HepG2 (cell line): ENCODE results near the gene OBI1. TPM values are rescaled to one million over a fixed set of nuclear protein-coding genes. Genes with fewer than 3 reads are reported as not detected.
A peak's percentile ranks its signal among the peaks of the same experiment; 100 is the strongest.

Experiments
- ATAC-seq: fragments of 200-7000 bp; cut with Tn5 transposase; 3 replicates; pipeline ENCODE4 v1.9.1; 2020; ENCODE audit warnings: mild to moderate bottlenecking, moderate library complexity
- BruUV-seq: library from RNA; stranded (reverse); fragments of 400-500 nt; replicated peaks from 2 replicates; lab custom pipeline; 2021; lab: Mats Ljungman, UMichigan
- CTCF ChIA-PET: fragments of 300-600 bp; formaldehyde crosslinking; extraction: SDS; loops from one replicate; lab custom pipeline; 2021; ENCODE audit warnings: low total read pairs, inconsistent platforms, low intra/inter-chr PET ratio; lab: Yijun Ruan, JAX
- POLR2A ChIA-PET: fragments of 350-600 bp; sonication (Branson Sonifier 250); formaldehyde crosslinking; loops from one replicate; lab custom pipeline; 2020; ENCODE audit warnings: antibody characterized with exemption, inconsistent platforms; lab: Yijun Ruan, JAX
- DNase-seq: peaks from one replicate; pipeline ENCODE4 v3.0.0-alpha.2; 2015; ENCODE audit warnings: low spot score
- FAIRE-seq: peaks from 3 replicates; lab custom pipeline; 2011; peaks lifted over from hg19 to GRCh38; lab: Jason Lieb, UNC
- H2AFZ ChIP-seq: one replicate; pipeline ENCODE4 v1.6.1; 2011; ENCODE audit warnings: low read length, inconsistent platforms
- H3K27ac ChIP-seq: fragments of 300-600 bp; 3 replicates; pipeline ENCODE4 v1.8.0; 2011; ENCODE audit warnings: mixed run types, mild to moderate bottlenecking, mixed read lengths, low read length, inconsistent platforms; ENCODE audit not compliant: insufficient read depth; ENCODE audit errors: extremely low read length
- H3K27me3 ChIP-seq, 2 experiments: fragments of 200-600 bp in 1 of 2; 2 replicates in 1 of 2; 3 replicates in 1 of 2; pipeline versions ENCODE4 v1.6.0 to v1.8.0; 2011; ENCODE audit warnings: low read length in 2 of 2, mild to moderate bottlenecking in 2 of 2, moderate library complexity in 2 of 2, inconsistent platforms in 1 of 2; ENCODE audit not compliant: insufficient read depth in 2 of 2, control insufficient read depth in 1 of 2
- H3K36me3 ChIP-seq, 2 experiments: fragments of 200-600 bp in 1 of 2; replicated peaks in 1 of 2; 2 replicates in 1 of 2; 3 replicates in 1 of 2; pipeline versions ENCODE4 v1.5.1 to v1.8.0; 2011; ENCODE audit warnings: low read length in 2 of 2, inconsistent platforms in 1 of 2; ENCODE audit not compliant: insufficient read depth in 2 of 2, control insufficient read depth in 1 of 2
- H3K4me1 ChIP-seq: 2 replicates; pipeline ENCODE4 v1.5.1; 2012; ENCODE audit warnings: low read length, inconsistent platforms; ENCODE audit not compliant: insufficient read depth
- H3K4me2 ChIP-seq: 2 replicates; pipeline ENCODE4 v1.6.0; 2011; ENCODE audit warnings: low read depth, low read length, inconsistent platforms
- H3K4me3 ChIP-seq, 3 experiments: fragments of 200-600 bp in 1 of 3; sonication (generic), shearing (Covaris generic) in 1 of 3; replicated peaks in 1 of 3; 2 replicates each; pipeline ENCODE4 v1.5.1; 2011 to 2016; ENCODE audit warnings: low read length in 3 of 3, inconsistent platforms in 2 of 3, low read depth in 2 of 3, mild to moderate bottlenecking in 2 of 3, control low read depth in 1 of 3, mixed read lengths in 1 of 3; ENCODE audit not compliant: insufficient read depth in 1 of 3
- H3K79me2 ChIP-seq: one replicate; pipeline ENCODE4 v1.6.1; 2011; ENCODE audit warnings: low read length, inconsistent platforms; ENCODE audit not compliant: insufficient read depth
- H3K9ac ChIP-seq: 2 replicates; pipeline ENCODE4 v1.6.0; 2011; ENCODE audit warnings: mild to moderate bottlenecking, low read depth, low read length, inconsistent platforms; ENCODE audit not compliant: insufficient read depth
- H3K9me3 ChIP-seq: 2 replicates; pipeline ENCODE4 v1.5.1; 2012; ENCODE audit warnings: mild to moderate bottlenecking, low read length
- H4K20me1 ChIP-seq: 2 replicates; pipeline ENCODE4 v1.6.0; 2011; ENCODE audit warnings: inconsistent platforms, mild to moderate bottlenecking, low read length, moderate library complexity; ENCODE audit not compliant: insufficient read depth
- ATF1 ChIP-seq: IDR thresholded peaks from 2 replicates; pipeline ENCODE4 v1.6.1; 2016; ENCODE audit warnings: mild to moderate bottlenecking, control low read depth
- EP300 ChIP-seq, 3 experiments: sonication (generic) in 1 of 3; formaldehyde crosslinking in 1 of 3; IDR thresholded peaks; 2 replicates each; pipeline versions ENCODE4 v1.5.1 to v1.6.1; 2011 to 2020; ENCODE audit warnings: low read depth in 2 of 3, low read length in 2 of 3, borderline replicate concordance in 1 of 3, improper control_type of control experiment in 1 of 3, mild to moderate bottlenecking in 1 of 3, missing genetic modification reagents in 1 of 3, moderate library complexity in 1 of 3
- IKZF1 ChIP-seq: fragments of 450-650 bp; IDR thresholded peaks from 2 replicates; pipeline ENCODE4 v1.7.1; 2016
- MIER2 ChIP-seq: IDR thresholded peaks from 2 replicates; pipeline ENCODE4 v1.6.1; 2016; ENCODE audit warnings: missing biosample characterization, missing genetic modification reagents
- NCOA2 ChIP-seq: sonication (generic); formaldehyde crosslinking; IDR thresholded peaks from 2 replicates; pipeline ENCODE4 v1.8.0; 2022; ENCODE audit warnings: inconsistent platforms
- PAWR ChIP-seq: sonication (generic); formaldehyde crosslinking; IDR thresholded peaks from 2 replicates; pipeline ENCODE4 v1.4.0; 2020; ENCODE audit warnings: missing genetic modification reagents, mild to moderate bottlenecking, borderline replicate concordance
- PHF5A ChIP-seq: IDR thresholded peaks from one replicate; pipeline ENCODE4 v1.6.1; 2018; ENCODE audit warnings: low read depth, missing genetic modification reagents; ENCODE audit not compliant: unreplicated experiment
- RARA ChIP-seq: IDR thresholded peaks from 2 replicates; pipeline ENCODE4 v1.6.1; 2016; ENCODE audit warnings: missing genetic modification reagents, missing compliant biosample characterization
- RFXAP ChIP-seq: sonication (generic); formaldehyde crosslinking; IDR thresholded peaks from 2 replicates; pipeline ENCODE4 v1.4.0; 2020; ENCODE audit warnings: missing genetic modification reagents, borderline replicate concordance
- RXRB ChIP-seq: IDR thresholded peaks from 2 replicates; pipeline ENCODE4 v1.6.1; 2016; ENCODE audit warnings: borderline replicate concordance, missing genetic modification reagents, missing compliant biosample characterization
- SIX1 ChIP-seq: sonication (generic); formaldehyde crosslinking; IDR thresholded peaks from 2 replicates; pipeline ENCODE4 v1.4.0; 2020; ENCODE audit warnings: missing genetic modification reagents, borderline replicate concordance
- SP140L ChIP-seq: sonication (generic); formaldehyde crosslinking; IDR thresholded peaks from 2 replicates; pipeline ENCODE4 v1.4.0; 2020; ENCODE audit warnings: missing genetic modification reagents, borderline replicate concordance
- SPEN ChIP-seq: sonication (generic); formaldehyde crosslinking; IDR thresholded peaks from 2 replicates; pipeline ENCODE4 v1.5.1; 2020; ENCODE audit warnings: low read depth, mild to moderate bottlenecking, missing genetic modification reagents
- ZFP41 ChIP-seq: sonication (generic); formaldehyde crosslinking; IDR thresholded peaks from 2 replicates; pipeline ENCODE4 v1.4.0; 2020; ENCODE audit warnings: mild to moderate bottlenecking, missing genetic modification reagents, borderline replicate concordance
- ZFP91 ChIP-seq: sonication (generic); formaldehyde crosslinking; IDR thresholded peaks from 2 replicates; pipeline ENCODE4 v1.9.0; 2022; ENCODE audit warnings: missing genetic modification reagents, mild to moderate bottlenecking, borderline replicate concordance
- ZNF710 ChIP-seq: sonication (generic); formaldehyde crosslinking; IDR thresholded peaks from 2 replicates; pipeline ENCODE4 v1.5.0; 2020; ENCODE audit warnings: mild to moderate bottlenecking, missing genetic modification reagents, borderline replicate concordance
- WGBS: methylation state at CpG from one replicate; pipeline ENCODE4 v1.1.6; 2017; ENCODE audit warnings: low lambda C conversion rate; 5-methylcytosine and 5-hydroxymethylcytosine counted together
- in situ Hi-C: cut with HindIII; loops from 2 replicates; pipeline ENCODE4 v1.10.0; 2017; ENCODE audit warnings: low pct_unique_long_range_greater_than_20kb; ENCODE audit not compliant: extremely low pct_ligation_motif_present
- intact Hi-C: fragments of 100-400 bp; cut with micrococcal nuclease; formaldehyde crosslinking; loops from one replicate; pipeline ENCODE4 v1.10.0; 2022; ENCODE audit not compliant: unreplicated experiment
- polyA plus RNA-seq, 8 experiments: library from polyadenylated mRNA; depleted of rRNA in 3 of 8; stranded (reverse) in 7 of 8; unstranded in 1 of 8; fragments of >200 nt; fragmentation: Illumina TruSeq in 4 of 8; extraction: Trizol in 4 of 8; gene quantifications; 2 replicates each; pipeline versions ENCODE4 v1.2.1 to v1.2.3, GENCODE V29; 2011 to 2016; ENCODE audit warnings: low read depth in 4 of 8, missing spikeins in 1 of 8, mixed read lengths in 1 of 8; ENCODE audit not compliant: insufficient read depth in 1 of 8
- total RNA-seq, 5 experiments: library from RNA; depleted of rRNA; stranded (reverse); fragments of >200 nt; fragmentation: Illumina TruSeq; extraction: Trizol; gene quantifications; 2 replicates each; pipeline ENCODE4 v1.2.3, GENCODE V29; 2016; ENCODE audit warnings: low read depth in 1 of 5

OBI1 gene
- total and polyA plus RNA-seq, 2 of the 13 experiments (the other 11 are each of a cell fraction or from before 2014, with no cell fraction given) = 7.8 to 23.5 TPM

GRCh38 chr13:78592584-78592983 lies 66.4 kb downstream of the OBI1 start:
- Histone ChIP-seq H3K36me3 (no peaks in the 10 kb centered on the region), H3K9me3 (no peaks in the 10 kb centered on the region), H3K4me1 (peaks cover 6% of the 10 kb centered on the region; the same call in 1 of the 2 replicates), H3K4me3 (no peak overlapping the region), H3K27ac (no peak overlapping the region), H3K4me2 (no peak overlapping the region), H3K27me3 (peaks cover 0 to 40% of the 10 kb centered on the region in 2 experiments; a peak in 2 of 5 replicates), H3K9ac (no peak overlapping the region), H2AFZ (no peak overlapping the region), H4K20me1 (no peaks in the 10 kb centered on the region), H3K79me2 (no peaks in the 10 kb centered on the region)
- intact Hi-C loops = no loop called here
- FAIRE-seq (no peak), DNase-seq (no peak), ATAC-seq (no peak)
- TF ChIP-seq RFXAP (CRISPR knock-in tag) (no peak), SPEN (CRISPR knock-in tag) (no peak), PAWR (CRISPR knock-in tag) (no peak), PHF5A (CRISPR knock-in tag) (no peak)
- WGBS = 20% methylated on average over 6 of the region's 6 CpGs
- ChIA-PET POLR2A (no interaction called here), CTCF (no interaction called here)
- in situ Hi-C loops = no loop called here
- no TSS peak for BruUV-seq

GRCh38 chr13:78589206-78589605 lies 69.7 kb downstream of the OBI1 start:
- no peak overlapping the region for H3K4me2 ChIP-seq
- H3K9ac ChIP-seq = no peak overlapping the region
- H3K4me1 ChIP-seq = no peaks in the 10 kb centered on the region
- WGBS = 7% methylated on average over 7 of the region's 7 CpGs
- ChIA-PET CTCF (no interaction called here), POLR2A (no interaction called here)
- in situ Hi-C loops (no loop called here), intact Hi-C loops (no loop called here)
- H3K4me3 ChIP-seq = no peak overlapping the region
- H3K36me3 ChIP-seq = no peaks in the 10 kb centered on the region
- no peaks in the 10 kb centered on the region for H3K79me2 ChIP-seq
- peak; percentile 58; the same call in 2 of the 3 replicates for ATAC-seq
- no peak overlapping the region for H2AFZ ChIP-seq
- no peak overlapping the region for H3K27ac ChIP-seq
- no peaks in the 10 kb centered on the region for H3K9me3 ChIP-seq
- FAIRE-seq = no peak
- H3K27me3 ChIP-seq = peaks cover 0 to 15% of the 10 kb centered on the region in 2 experiments; a peak in 2 of 5 replicates
- no peaks in the 10 kb centered on the region for H4K20me1 ChIP-seq
- DNase-seq = peak; percentile 39
- no TSS peak for BruUV-seq
- TF ChIP-seq NCOA2 (CRISPR knock-in tag) (no peak), SP140L (CRISPR knock-in tag) (no peak), RARA (CRISPR knock-in tag) (peak; percentile 48; the same call in 1 of the 2 replicates), EP300 (IDR thresholded peaks at IDR 0.05; ENCODE audit: low read depth in 2 of 2, low read length in 2 of 2) (no peak), EP300 (CRISPR knock-in tag; IDR thresholded peaks at IDR 0.05; ENCODE audit: borderline replicate concordance) (no peak), MIER2 (CRISPR knock-in tag) (peak; percentile 98), ATF1 (no peak), ZFP41 (CRISPR knock-in tag) (no peak), IKZF1 (no peak), ZNF710 (CRISPR knock-in tag) (no peak), ZFP91 (CRISPR knock-in tag) (no peak), SIX1 (no peak), RXRB (peak; percentile 46; the same call in 1 of the 2 replicates)
